Measurements from ENCODE around the gene FKBP11. TPM values are rescaled to one million over a fixed set of nuclear protein-coding genes. Genes with fewer than 3 reads are reported as not detected.

The FKBP11 gene
- polyA plus RNA-seq (2011; rRNA removed) (100 and 134 TPM in 2 replicates), polyA minus RNA-seq (2011; rRNA and poly(A)+ RNA removed) (51.0 and 92.1 TPM in 2 replicates)

- POLR2A ChIA-PET: no interaction called here
- no peak for DNase-seq (ENCODE audit: low read depth)
- CTCF ChIA-PET: interaction anchor here (1.0 to 4.9 kb wide), 11 partner anchors 9 to 73 kb away, joined by 3 to 25 read pairs (median 5); partner anchors contain the start of gene DDX23
- no peak for TF ChIP-seq CTCF (IDR thresholded peaks at IDR 0.05; ENCODE audit: insufficient read depth, low read depth, low read length)
- no peaks in the 10 kb centered on the region for H3K27me3 ChIP-seq (ENCODE audit: control insufficient read depth, insufficient read depth, low read length)
- peaks cover 6% of the 10 kb centered on the region for H3K36me3 ChIP-seq (ENCODE audit: control insufficient read depth, insufficient read depth, low read length)
- H3K4me3 ChIP-seq (ENCODE audit: low read depth, low read length): peak within 1 kb of the TSS; percentile 80
These were observed at the start of gene FKBP11 for GRCh38 chr12:48925304-48926011. TSS of gene FKBP11 (minus strand) at chr12:48925492. CDS start at chr12:48925428, 64 bp downstream.

- ChIA-PET POLR2A (interaction anchor here (0.7 kb wide), 1 partner anchor 17 kb away, joined by 3 read pairs; no protein-coding TSS in a partner anchor), CTCF (interaction anchor here (0.8 to 30.1 kb wide), 7 partner anchors 9 to 121 kb away, joined by 3 to 757 read pairs (median 5); partner anchors contain the start of genes ARF3, DDN and FKBP11)
- DNase-seq (ENCODE audit: low read depth): no peak
- TF ChIP-seq CTCF (IDR thresholded peaks at IDR 0.05; ENCODE audit: insufficient read depth, low read depth, low read length): peak; percentile 72
- H3K36me3 ChIP-seq (ENCODE audit: control insufficient read depth, insufficient read depth, low read length): no peaks in the 10 kb centered on the region
- no peak overlapping the region for H3K4me3 ChIP-seq (ENCODE audit: low read depth, low read length)
- peaks cover 23% of the 10 kb centered on the region for H3K27me3 ChIP-seq (ENCODE audit: control insufficient read depth, insufficient read depth, low read length)
These were observed 48.8 kb upstream of the FKBP11 start for GRCh38 chr12:48973941-48974673.

GRCh38 chr12:48973531-48973930, 48.2 kb upstream of the FKBP11 start:
- H3K27me3 ChIP-seq (ENCODE audit: control insufficient read depth, insufficient read depth, low read length): peaks cover 18% of the 10 kb centered on the region
- no peak for TF ChIP-seq CTCF (IDR thresholded peaks at IDR 0.05; ENCODE audit: insufficient read depth, low read depth, low read length)
- DNase-seq (ENCODE audit: low read depth): no peak
- POLR2A ChIA-PET: no interaction called here
- H3K4me3 ChIP-seq (ENCODE audit: low read depth, low read length): no peak overlapping the region
- CTCF ChIA-PET: interaction anchor here (0.8 to 30.1 kb wide), 6 partner anchors 9 to 121 kb away, joined by 3 to 757 read pairs (median 5); partner anchors contain the start of genes ARF3, DDN and FKBP11
- H3K36me3 ChIP-seq (ENCODE audit: control insufficient read depth, insufficient read depth, low read length): no peaks in the 10 kb centered on the region

- TF ChIP-seq CTCF (IDR thresholded peaks at IDR 0.05; ENCODE audit: insufficient read depth, low read depth, low read length): no peak
- Histone ChIP-seq H3K27me3 (ENCODE audit: control insufficient read depth, insufficient read depth, low read length) (peaks cover 15% of the 10 kb centered on the region), H3K4me3 (ENCODE audit: low read depth, low read length) (no peak overlapping the region), H3K36me3 (ENCODE audit: control insufficient read depth, insufficient read depth, low read length) (no peaks in the 10 kb centered on the region)
- ChIA-PET POLR2A (no interaction called here), CTCF (interaction anchor here (0.8 to 30.1 kb wide), 6 partner anchors 9 to 120 kb away, joined by 3 to 757 read pairs (median 4); partner anchors contain the start of genes ARF3 and DDN)
- DNase-seq (ENCODE audit: low read depth): no peak
These were observed 47.7 kb upstream of the FKBP11 start for GRCh38 chr12:48972952-48973483.
